Spleen (tissue), 7 donors: Measurements from ENCODE around the gene SLC4A8.
A peak's percentile ranks its signal among the peaks of the same experiment; 100 is the strongest.

ENCODE experiments used
- CTCF ChIP-seq, 11 experiments: fragments of 200-600 bp in 7 of 11; fragments of 450-650 bp in 4 of 11; sonication (generic) in 4 of 11; IDR thresholded peaks in 8 of 11; conservative IDR thresholded peaks in 3 of 11; 1 replicate in 7 of 11; 2 replicates in 4 of 11; pipeline versions ENCODE4 v1.4.0 to v1.8.0; 2016 to 2021; ENCODE audit warnings: antibody characterized with exemption in 11 of 11, inconsistent platforms in 4 of 11, mild to moderate bottlenecking in 1 of 11
- POLR2A ChIP-seq, 3 donors: fragments of 450-650 bp; IDR thresholded peaks; one replicate each; pipeline ENCODE4 v1.5.1; 2017; ENCODE audit warnings: antibody characterized with exemption in 3 of 3, mild to moderate bottlenecking in 1 of 3
- POLR2AphosphoS5 ChIP-seq, 3 donors: sonication (generic); formaldehyde crosslinking; IDR thresholded peaks; one replicate each; pipeline ENCODE4 v1.5.1; 2017; ENCODE audit warnings: antibody characterized with exemption in 3 of 3
- donor health status: DM: no; HTN: no; CAD: no; lungs with moderate emphysema.
- donor health status: DM: no; HTN: no; CAD: no.
- donor health status: DM: no; HTN: no; CAD: no.

- TF ChIP-seq CTCF (IDR thresholded peaks at IDR 0.05 in 8 of 11, conservative IDR thresholded peaks at IDR 0.05 in 3 of 11): peak; percentile 65 to 93 (median 84)
- no peak for TF ChIP-seq POLR2AphosphoS5 (IDR thresholded peaks at IDR 0.05)
- no peak for TF ChIP-seq POLR2A (IDR thresholded peaks at IDR 0.05)
Measured at GRCh38 chr12:51531978-51532497, 107.4 kb downstream of the SLC4A8 start.
